Cardiac muscle cell (in vitro differentiated cells and primary cell): ENCODE data around the gene CSK. TPM values are rescaled to one million over a fixed set of nuclear protein-coding genes. Genes with fewer than 3 reads are reported as not detected.

Source experiments
- DNase-seq, 2 donors: peaks; one replicate each; pipeline versions ENCODE4 v3.0.0 to v3.0.0-alpha.2; 2010 to 2017; ENCODE audit warnings: low read depth in 1 of 2, low spot score in 1 of 2
- H3K27ac ChIP-seq: fragments of 200-600 bp; sonication (generic); 2 replicates; pipeline ENCODE4 v1.5.1; 2016
- H3K27me3 ChIP-seq: fragments of 200-600 bp; sonication (generic); 2 replicates; pipeline ENCODE4 v1.6.0; 2016; ENCODE audit warnings: control low read depth
- H3K36me3 ChIP-seq: fragments of 200-600 bp; sonication (generic); 2 replicates; pipeline ENCODE4 v1.5.1; 2016; ENCODE audit warnings: control low read depth
- H3K4me1 ChIP-seq: fragments of 200-600 bp; sonication (generic); 2 replicates; pipeline ENCODE4 v1.8.1; 2017; ENCODE audit warnings: low read depth, mild to moderate bottlenecking, mixed run types
- H3K4me3 ChIP-seq: fragments of 200-600 bp; sonication (generic); 2 replicates; pipeline ENCODE4 v1.5.1; 2016; ENCODE audit warnings: mild to moderate bottlenecking
- H3K9me3 ChIP-seq: fragments of 200-600 bp; sonication (generic); 2 replicates; pipeline ENCODE4 v1.5.1; 2017; ENCODE audit warnings: low read depth, mild to moderate bottlenecking, control low read depth
- CTCF ChIP-seq: IDR thresholded peaks from 2 replicates; pipeline ENCODE4 v1.5.1; 2012; ENCODE audit warnings: low read depth, mild to moderate bottlenecking, low read length
- polyA plus RNA-seq: library from polyadenylated mRNA; unstranded; fragments of >200 nt; fragmentation: Nextera tagmentation; extraction: Ambion mirVana; gene quantifications from 2 replicates; pipeline ENCODE4 v1.2.1, GENCODE V29; 2016
- total RNA-seq: library from RNA; depleted of rRNA; stranded (reverse); fragments of >200 nt; gene quantifications from 2 replicates; pipeline ENCODE4 v1.2.3, GENCODE V29; 2016

The CSK gene
- total and polyA plus RNA-seq, 2 experiments from 2014 or later = 26.2 to 43.1 TPM

- no peak for DNase-seq
- TF ChIP-seq CTCF = no peak
- H3K27me3 ChIP-seq = peaks cover 19% of the 10 kb centered on the region
- H3K27ac ChIP-seq = no peak overlapping the region
- H3K4me3 ChIP-seq = no peak overlapping the region
- no peaks in the 10 kb centered on the region for H3K9me3 ChIP-seq
- H3K4me1 ChIP-seq = peaks cover 4% of the 10 kb centered on the region
- no peaks in the 10 kb centered on the region for H3K36me3 ChIP-seq
Measured at GRCh38 chr15:74831813-74832495, 50.1 kb downstream of the CSK start.

GRCh38 chr15:74832826-74833225 lies 50.9 kb downstream of the CSK start:
- H3K4me1 ChIP-seq = peaks cover 4% of the 10 kb centered on the region
- no peak for TF ChIP-seq CTCF
- H3K27ac ChIP-seq = no peak overlapping the region
- peaks cover 10% of the 10 kb centered on the region for H3K27me3 ChIP-seq
- no peak for DNase-seq
- H3K4me3 ChIP-seq = no peak overlapping the region
- H3K9me3 ChIP-seq = no peaks in the 10 kb centered on the region
- no peaks in the 10 kb centered on the region for H3K36me3 ChIP-seq

GRCh38 chr15:74833376-74834107 lies 51.7 kb downstream of the CSK start:
- no peak overlapping the region for H3K27ac ChIP-seq
- H3K36me3 ChIP-seq = no peaks in the 10 kb centered on the region
- peaks cover 3% of the 10 kb centered on the region for H3K27me3 ChIP-seq
- TF ChIP-seq CTCF = no peak
- H3K9me3 ChIP-seq = no peaks in the 10 kb centered on the region
- no peak for DNase-seq
- H3K4me1 ChIP-seq = peaks cover 4% of the 10 kb centered on the region
- no peak overlapping the region for H3K4me3 ChIP-seq

- DNase-seq = peak; percentile 57 to 69
- no peaks in the 10 kb centered on the region for H3K27me3 ChIP-seq
- no peak overlapping the region for H3K27ac ChIP-seq
- H3K9me3 ChIP-seq = no peaks in the 10 kb centered on the region
- no peak overlapping the region for H3K4me3 ChIP-seq
- H3K36me3 ChIP-seq = no peaks in the 10 kb centered on the region
- H3K4me1 ChIP-seq = peaks cover 4% of the 10 kb centered on the region
- TF ChIP-seq CTCF = peak; percentile 87
Measured at GRCh38 chr15:74835312-74835823, 53.5 kb downstream of the CSK start.

GRCh38 chr15:74836846-74837245 lies 55.0 kb downstream of the CSK start:
- no peaks in the 10 kb centered on the region for H3K27me3 ChIP-seq
- no peaks in the 10 kb centered on the region for H3K9me3 ChIP-seq
- no peak overlapping the region for H3K4me3 ChIP-seq
- no peaks in the 10 kb centered on the region for H3K36me3 ChIP-seq
- TF ChIP-seq CTCF = no peak
- DNase-seq = no peak
- no peak overlapping the region for H3K27ac ChIP-seq
- peaks cover 3% of the 10 kb centered on the region for H3K4me1 ChIP-seq
